ENCODE results near the gene STRIT1. TPM values are rescaled to one million over a fixed set of nuclear protein-coding genes. Genes with fewer than 3 reads are reported as not detected.
A peak's percentile ranks its signal among the peaks of the same experiment; 100 is the strongest.

STRIT1 gene
- not detected in 2 replicates for total RNA-seq (2014; rRNA removed; shearing (Covaris generic))

- DNase-seq (ENCODE audit: low spot score), result no peak
- in situ Hi-C loops (cut with HindIII; ENCODE audit: low sequenced_read_pairs), result no loop called here
Observed at GRCh38 chr3:155293516-155293915, at the start of gene STRIT1. Gene STRIT1 (minus strand): TSS chr3:155293683.

DNA sequence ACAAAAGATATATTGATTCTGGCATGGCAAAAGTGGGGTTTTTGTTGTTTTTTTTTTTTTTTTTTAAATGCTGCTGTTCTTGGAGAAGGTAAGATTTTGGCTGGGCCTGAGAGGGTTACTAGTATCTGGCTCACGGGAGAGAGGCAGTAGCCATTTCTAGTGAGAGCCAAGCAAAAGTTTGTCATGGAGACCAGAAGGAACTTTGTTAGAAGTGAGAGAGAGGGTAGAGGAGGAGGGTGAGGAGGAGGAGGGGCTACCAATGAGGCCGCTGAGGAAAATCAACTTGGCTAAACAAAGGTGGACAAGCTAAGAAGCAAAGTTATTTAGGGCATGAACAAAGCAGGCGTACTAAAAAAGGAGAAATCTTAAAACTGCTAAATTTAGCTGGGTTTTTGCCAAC lies 48.9 kb upstream of the STRIT1 start:
- no peak for DNase-seq (ENCODE audit: low spot score)
- in situ Hi-C loops (cut with HindIII; ENCODE audit: low sequenced_read_pairs), result no loop called here

DNA sequence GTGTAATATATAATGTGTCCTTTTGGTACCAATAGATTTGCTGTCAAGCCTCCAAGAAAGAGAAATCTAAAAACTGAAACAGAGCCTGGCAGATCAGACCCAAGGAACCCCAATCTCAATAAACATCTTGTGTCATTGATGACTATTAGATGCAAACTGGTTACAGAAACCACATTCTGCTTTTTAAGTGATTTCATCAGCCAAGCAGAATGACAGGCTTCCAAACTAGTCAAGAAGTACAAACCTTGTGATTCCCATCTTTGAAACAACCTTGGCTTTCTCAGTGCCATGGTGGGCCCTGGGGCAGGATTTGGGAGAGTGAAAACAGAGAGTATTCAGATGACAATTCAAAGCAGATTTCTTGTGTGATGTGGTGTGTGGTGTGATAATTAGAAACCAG lies 45.6 kb upstream of the STRIT1 start:
- DNase-seq (ENCODE audit: low spot score), result no peak
- in situ Hi-C loops (cut with HindIII; ENCODE audit: low sequenced_read_pairs), result no loop called here

GRCh38 chr3:155335724-155336354 lies 42.4 kb upstream of the STRIT1 start:
- in situ Hi-C loops (cut with HindIII; ENCODE audit: low sequenced_read_pairs), result no loop called here
- DNase-seq (ENCODE audit: low spot score), result no peak

GRCh38 chr3:155334914-155335723 lies 41.6 kb upstream of the STRIT1 start:
- DNase-seq (ENCODE audit: low spot score), result peak; percentile 33
- in situ Hi-C loops (cut with HindIII; ENCODE audit: low sequenced_read_pairs), result no loop called here

- in situ Hi-C loops (cut with HindIII; ENCODE audit: low sequenced_read_pairs), result no loop called here
- DNase-seq (ENCODE audit: low spot score), result no peak
Observed at GRCh38 chr3:155334215-155334913, 40.9 kb upstream of the STRIT1 start.

- in situ Hi-C loops (cut with HindIII; ENCODE audit: low sequenced_read_pairs), result no loop called here
- no peak for DNase-seq (ENCODE audit: low spot score)
Observed at GRCh38 chr3:155332716-155333115, 39.2 kb upstream of the STRIT1 start.

DNA sequence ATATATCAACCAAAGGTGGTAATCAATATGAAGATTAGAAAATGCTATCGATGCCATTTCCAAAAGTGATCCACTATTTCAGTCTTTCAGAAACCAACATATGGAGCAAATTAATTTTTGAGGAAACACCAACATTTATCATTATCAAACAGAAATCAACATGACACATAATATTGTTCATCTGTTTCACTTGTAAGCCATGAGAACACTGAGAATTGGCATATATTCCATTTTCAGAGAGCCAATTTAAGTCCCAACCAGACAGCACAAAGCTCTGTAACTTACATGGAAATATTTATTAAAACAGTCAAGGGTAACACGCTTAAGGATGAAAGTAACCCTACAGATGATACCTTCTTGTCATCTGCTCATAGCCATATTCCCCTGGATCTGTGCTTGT lies 37.6 kb upstream of the STRIT1 start:
- in situ Hi-C loops (cut with HindIII; ENCODE audit: low sequenced_read_pairs), result no loop called here

GRCh38 chr3:155330370-155330769 lies 36.9 kb upstream of the STRIT1 start:
- no peak for DNase-seq (ENCODE audit: low spot score)
- in situ Hi-C loops (cut with HindIII; ENCODE audit: low sequenced_read_pairs), result no loop called here

More for the DNA sequence above, 37.6 kb upstream of the STRIT1 start:
- DNase-seq (ENCODE audit: low spot score), result no peak

- DNase-seq (ENCODE audit: low spot score), result no peak
- in situ Hi-C loops (cut with HindIII; ENCODE audit: low sequenced_read_pairs), result no loop called here
Observed at GRCh38 chr3:155329513-155330048, 36.1 kb upstream of the STRIT1 start.

- in situ Hi-C loops (cut with HindIII; ENCODE audit: low sequenced_read_pairs), result no loop called here
- DNase-seq (ENCODE audit: low spot score), result no peak
Observed at GRCh38 chr3:155327871-155328270, 34.4 kb upstream of the STRIT1 start.

DNA sequence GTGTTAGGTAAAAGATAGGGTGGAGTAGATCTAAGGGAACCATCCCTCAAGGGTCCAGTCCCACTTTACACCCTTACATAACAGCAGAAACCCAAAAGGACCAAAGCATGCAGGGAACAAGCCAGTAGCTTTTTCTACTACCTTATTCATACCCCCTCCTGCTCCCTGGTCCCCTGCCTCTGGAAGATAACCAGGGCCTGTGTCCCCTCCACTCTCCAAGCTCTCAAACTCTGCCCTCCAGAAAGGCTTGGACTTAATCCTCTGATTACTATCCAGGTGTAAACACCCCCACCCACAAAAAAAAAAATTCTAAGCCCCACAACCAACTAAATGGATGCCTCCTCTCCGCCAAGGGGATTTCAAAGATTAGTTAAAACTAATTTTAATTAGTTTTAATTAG lies 33.9 kb upstream of the STRIT1 start:
- in situ Hi-C loops (cut with HindIII; ENCODE audit: low sequenced_read_pairs), result no loop called here

DNA sequence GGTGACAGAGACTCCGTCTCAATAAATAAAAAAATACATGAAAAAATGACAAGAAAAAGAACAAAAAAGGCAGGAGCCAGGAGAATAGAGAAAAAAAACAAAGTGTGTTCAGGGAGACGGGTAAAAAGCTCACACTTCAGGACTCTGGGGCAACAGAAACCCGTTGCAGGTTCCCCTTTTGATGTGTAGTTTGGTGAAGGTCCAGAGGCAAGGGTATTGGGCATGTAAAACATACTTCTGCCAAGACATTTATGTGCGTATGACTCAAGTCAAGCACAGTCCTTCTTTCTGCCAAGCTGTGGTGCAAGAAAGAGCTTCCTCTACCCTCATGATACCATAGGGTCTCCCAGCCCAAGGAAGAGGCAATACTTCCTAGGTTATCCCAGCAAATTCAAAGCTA lies 33.4 kb upstream of the STRIT1 start:
- in situ Hi-C loops (cut with HindIII; ENCODE audit: low sequenced_read_pairs), result no loop called here
- DNase-seq (ENCODE audit: low spot score), result no peak

More for the DNA sequence above, 33.9 kb upstream of the STRIT1 start:
- no peak for DNase-seq (ENCODE audit: low spot score)

- in situ Hi-C loops (cut with HindIII; ENCODE audit: low sequenced_read_pairs), result no loop called here
- no peak for DNase-seq (ENCODE audit: low spot score)
Observed at GRCh38 chr3:155326244-155326643, 32.8 kb upstream of the STRIT1 start.

GRCh38 chr3:155325263-155325835 lies 31.9 kb upstream of the STRIT1 start:
- in situ Hi-C loops (cut with HindIII; ENCODE audit: low sequenced_read_pairs), result no loop called here
- no peak for DNase-seq (ENCODE audit: low spot score)

DNA sequence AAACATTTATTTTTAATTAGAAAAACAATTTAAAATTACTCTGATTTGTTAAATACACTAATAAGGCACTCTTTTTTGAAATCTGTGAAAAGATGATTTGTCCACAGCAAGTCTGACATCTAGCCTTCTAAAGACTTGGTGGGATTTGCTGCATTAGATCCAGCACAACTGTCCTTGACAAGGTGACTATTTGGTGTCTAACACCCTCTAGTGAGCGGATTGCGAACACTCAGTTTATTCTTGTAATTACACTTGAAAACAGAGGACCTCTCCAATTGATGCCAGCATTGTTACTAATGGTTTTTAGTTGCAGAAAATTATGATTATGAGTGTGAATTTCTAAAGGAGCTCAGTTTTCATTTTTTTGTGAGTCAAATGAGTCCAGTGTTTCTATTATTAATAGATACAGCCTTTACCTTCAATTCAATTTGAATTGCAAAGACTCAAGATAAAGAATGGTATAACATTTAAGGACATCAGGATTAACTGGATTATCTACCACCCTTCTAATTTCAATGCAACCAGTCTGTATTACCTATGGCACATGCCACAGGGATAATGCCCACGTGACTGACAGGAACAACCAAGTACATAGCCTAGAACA lies 29.7 kb upstream of the STRIT1 start:
- DNase-seq (ENCODE audit: low spot score), result peak; percentile 84
- in situ Hi-C loops (cut with HindIII; ENCODE audit: low sequenced_read_pairs), result no loop called here

- in situ Hi-C loops (cut with HindIII; ENCODE audit: low sequenced_read_pairs), result no loop called here
- DNase-seq (ENCODE audit: low spot score), result no peak
Observed at GRCh38 chr3:155321418-155321817, 27.9 kb upstream of the STRIT1 start.

- in situ Hi-C loops (cut with HindIII; ENCODE audit: low sequenced_read_pairs), result no loop called here
- DNase-seq (ENCODE audit: low spot score), result no peak
Observed at GRCh38 chr3:155320934-155321333, 27.5 kb upstream of the STRIT1 start.

GRCh38 chr3:155318740-155319139 lies 25.3 kb upstream of the STRIT1 start:
- no peak for DNase-seq (ENCODE audit: low spot score)
- in situ Hi-C loops (cut with HindIII; ENCODE audit: low sequenced_read_pairs), result no loop called here
